SK-N-SH (cell line): ENCODE data around the gene PRKCQ. TPM values are rescaled to one million over a fixed set of nuclear protein-coding genes. Genes with fewer than 3 reads are reported as not detected.

Experiments
- CTCF ChIA-PET: fragments of 300-600, 350-600 bp; formaldehyde crosslinking; extraction: SDS; loops from one replicate; lab custom pipeline; 2021; lab: Yijun Ruan, JAX
- POLR2A ChIA-PET: fragments of 350-600 bp; sonication (Branson Sonifier 250); formaldehyde crosslinking; extraction: SDS; loops from one replicate; lab custom pipeline; 2020; ENCODE audit warnings: antibody characterized with exemption, inconsistent platforms; lab: Yijun Ruan, JAX
- DNase-seq: peaks from one replicate; pipeline ENCODE4 v3.0.0; 2012
- H2AFZ ChIP-seq: fragments of 200-600 bp; sonication (generic); 2 replicates; pipeline ENCODE4 v1.8.1; 2016; ENCODE audit warnings: antibody characterized with exemption, mild to moderate bottlenecking, low read depth
- H3F3A ChIP-seq: fragments of 200-600 bp; sonication (generic); replicated peaks from 2 replicates; pipeline ENCODE3; 2016; ENCODE audit warnings: antibody characterized with exemption, mild to moderate bottlenecking; ENCODE audit not compliant: insufficient read depth
- H3K27ac ChIP-seq, 2 experiments: fragments of 200-500 bp in 1 of 2; fragments of 200-600 bp in 1 of 2; sonication (Bioruptor generic) in 1 of 2; sonication (generic), shearing (Covaris generic) in 1 of 2; 2 replicates each; pipeline versions ENCODE4 v1.5.1 to v1.6.1; 2014 to 2016; ENCODE audit warnings: low read depth in 2 of 2, inconsistent platforms in 1 of 2, low read length in 1 of 2, mild to moderate bottlenecking in 1 of 2, mixed read lengths in 1 of 2
- H3K27me3 ChIP-seq: fragments of 200-600 bp; sonication (generic), shearing (Covaris generic); 2 replicates; pipeline ENCODE4 v1.6.1; 2016; ENCODE audit warnings: mixed run types; ENCODE audit not compliant: insufficient read depth
- H3K36me3 ChIP-seq, 2 experiments: fragments of 200-500 bp in 1 of 2; fragments of 200-600 bp in 1 of 2; sonication (Bioruptor generic) in 1 of 2; sonication (generic) in 1 of 2; replicated peaks in 1 of 2; 2 replicates each; pipeline versions ENCODE3 to v1.5.1; 2014 to 2016; ENCODE audit warnings: low read length in 1 of 2, mild to moderate bottlenecking in 1 of 2; ENCODE audit not compliant: insufficient read depth in 2 of 2, control insufficient read depth in 1 of 2
- H3K4me1 ChIP-seq, 2 experiments: fragments of 200-500 bp in 1 of 2; fragments of 200-600 bp in 1 of 2; sonication (Bioruptor generic) in 1 of 2; sonication (generic), shearing (Covaris generic) in 1 of 2; 2 replicates each; pipeline versions ENCODE4 v1.5.1 to v1.6.1; 2014 to 2016; ENCODE audit warnings: low read depth in 1 of 2, low read length in 1 of 2, mixed run types in 1 of 2; ENCODE audit not compliant: insufficient read depth in 2 of 2, control insufficient read depth in 1 of 2
- H3K4me2 ChIP-seq: fragments of 200-600 bp; sonication (generic), shearing (Covaris generic); 2 replicates; pipeline ENCODE4 v1.6.1; 2017; ENCODE audit warnings: mixed run types
- H3K4me3 ChIP-seq, 2 experiments: fragments of 200-500 bp in 1 of 2; fragments of 200-600 bp in 1 of 2; sonication (Bioruptor generic) in 1 of 2; sonication (generic), shearing (Covaris generic) in 1 of 2; 2 replicates each; pipeline versions ENCODE4 v1.5.1 to v1.8.1; 2014 to 2016; ENCODE audit warnings: low read depth in 2 of 2, inconsistent platforms in 1 of 2, low read length in 1 of 2, mild to moderate bottlenecking in 1 of 2, mixed read lengths in 1 of 2, moderate library complexity in 1 of 2
- H3K79me2 ChIP-seq: fragments of 200-600 bp; sonication (generic); 2 replicates; pipeline ENCODE4 v1.8.1; 2017; ENCODE audit warnings: mild to moderate bottlenecking; ENCODE audit not compliant: insufficient read depth
- H3K9ac ChIP-seq: fragments of 200-600 bp; sonication (generic); 2 replicates; pipeline ENCODE4 v1.6.1; 2017; ENCODE audit warnings: mixed run types
- H3K9me2 ChIP-seq: fragments of 200-600 bp; sonication (generic); 2 replicates; pipeline ENCODE4 v1.6.1; 2017; ENCODE audit warnings: mixed run types
- H3K9me3 ChIP-seq: fragments of 200-600 bp; sonication (generic); 2 replicates; pipeline ENCODE4 v1.6.1; 2017; ENCODE audit warnings: mixed run types, mild to moderate bottlenecking, moderate library complexity
- H4K20me1 ChIP-seq: fragments of 200-600 bp; sonication (generic); 2 replicates; pipeline ENCODE4 v1.6.1; 2017; ENCODE audit warnings: mild to moderate bottlenecking, mixed run types; ENCODE audit not compliant: insufficient read depth
- EZH2phosphoT487 ChIP-seq: fragments of 200-600 bp; sonication (generic); IDR thresholded peaks from 2 replicates; pipeline ENCODE4 v1.6.1; 2017; ENCODE audit warnings: low read depth, mixed run types, mild to moderate bottlenecking, antibody characterized with exemption, moderate library complexity, borderline replicate concordance
- FOSL2 ChIP-seq: IDR thresholded peaks from 2 replicates; pipeline ENCODE4 v1.4.0; 2012; ENCODE audit warnings: low read depth, mild to moderate bottlenecking, moderate library complexity, borderline replicate concordance
- FOXJ3 ChIP-seq: sonication (generic); formaldehyde crosslinking; IDR thresholded peaks from 2 replicates; pipeline ENCODE4 v1.5.1; 2020; ENCODE audit warnings: mild to moderate bottlenecking, missing genetic modification reagents
- GATA2 ChIP-seq: sonication (generic); formaldehyde crosslinking; IDR thresholded peaks from 2 replicates; pipeline ENCODE4 v1.5.0; 2020; ENCODE audit warnings: mild to moderate bottlenecking, missing genetic modification reagents
- NRF1 ChIP-seq: IDR thresholded peaks from 2 replicates; pipeline ENCODE4 v1.6.1; 2012; ENCODE audit warnings: low read depth, mild to moderate bottlenecking, low read length
- RCOR1 ChIP-seq: fragments of 150-350 bp; IDR thresholded peaks from 2 replicates; pipeline ENCODE4 v1.6.1; 2017; ENCODE audit warnings: antibody characterized with exemption, low read length
- REST ChIP-seq: IDR thresholded peaks from 2 replicates; pipeline ENCODE4 v1.6.1; 2012; ENCODE audit warnings: mild to moderate bottlenecking, low read depth, low read length, moderate library complexity
- SIN3A ChIP-seq: IDR thresholded peaks from 2 replicates; pipeline ENCODE4 v1.6.1; 2012; ENCODE audit warnings: low read depth, mild to moderate bottlenecking, low read length, moderate library complexity, borderline replicate concordance
- TAF1 ChIP-seq: IDR thresholded peaks from 2 replicates; pipeline ENCODE4 v1.6.1; 2012; ENCODE audit warnings: low read depth, mild to moderate bottlenecking, low read length, moderate library complexity, borderline replicate concordance
- TCF12 ChIP-seq: IDR thresholded peaks from 2 replicates; pipeline ENCODE4 v1.4.0; 2012
- YY1 ChIP-seq: IDR thresholded peaks from 2 replicates; pipeline ENCODE4 v1.4.0; 2012; ENCODE audit warnings: low read depth, mild to moderate bottlenecking
- ZBTB33 ChIP-seq: IDR thresholded peaks from 2 replicates; pipeline ENCODE4 v1.4.0; 2012; ENCODE audit warnings: low read depth, borderline replicate concordance
- WGBS: methylation state at CpG from one replicate; pipeline ENCODE4 v1.1.6; 2017; ENCODE audit warnings: low lambda C conversion rate; 5-methylcytosine and 5-hydroxymethylcytosine counted together
- polyA plus RNA-seq, 3 experiments: library from polyadenylated mRNA; depleted of rRNA; stranded (reverse); fragments of >200 nt; gene quantifications; 2 replicates each; pipeline ENCODE4 v1.2.3, GENCODE V29; 2012
- TF ChIP-seq, protein P1 (sequence below): fragments of 150-350 bp; IDR thresholded peaks from 2 replicates; pipeline ENCODE4 v1.6.1; 2017; ENCODE audit warnings: antibody characterized with exemption, low read length, low read depth, borderline replicate concordance

The PRKCQ gene
- polyA plus RNA-seq, 1 of the 3 experiments (the other 2 are of a cell fraction) = 0.18 TPM

GRCh38 chr10:6458814-6459213, 121.3 kb downstream of the PRKCQ start:
- Histone ChIP-seq H3K4me3 (no peak overlapping the region), H3K27me3 (no peaks in the 10 kb centered on the region), H3F3A (no peaks in the 10 kb centered on the region), H3K4me2 (no peak overlapping the region), H2AFZ (no peak overlapping the region), H3K9me2 (no peaks in the 10 kb centered on the region), H3K27ac (no peak overlapping the region), H3K9me3 (no peaks in the 10 kb centered on the region), H3K9ac (no peak overlapping the region), H4K20me1 (no peaks in the 10 kb centered on the region), H3K36me3 (no peaks in the 10 kb centered on the region), H3K4me1 (no peaks in the 10 kb centered on the region), H3K79me2 (no peaks in the 10 kb centered on the region)
- POLR2A ChIA-PET = no interaction called here
- no peak for DNase-seq
- TF ChIP-seq REST (no peak), SIN3A (no peak), ZBTB33 (no peak), GATA2 (CRISPR knock-in tag) (no peak), TAF1 (no peak), TCF12 (no peak), FOXJ3 (CRISPR knock-in tag) (no peak), YY1 (no peak), FOSL2 (no peak), RCOR1 (no peak), NRF1 (no peak), EZH2phosphoT487 (no peak)
- TF ChIP-seq, protein P1, sequence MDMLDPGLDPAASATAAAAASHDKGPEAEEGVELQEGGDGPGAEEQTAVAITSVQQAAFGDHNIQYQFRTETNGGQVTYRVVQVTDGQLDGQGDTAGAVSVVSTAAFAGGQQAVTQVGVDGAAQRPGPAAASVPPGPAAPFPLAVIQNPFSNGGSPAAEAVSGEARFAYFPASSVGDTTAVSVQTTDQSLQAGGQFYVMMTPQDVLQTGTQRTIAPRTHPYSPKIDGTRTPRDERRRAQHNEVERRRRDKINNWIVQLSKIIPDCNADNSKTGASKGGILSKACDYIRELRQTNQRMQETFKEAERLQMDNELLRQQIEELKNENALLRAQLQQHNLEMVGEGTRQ = no peak
- CTCF ChIA-PET = no interaction called here
- 17% methylated on average over 5 of the region's 5 CpGs for WGBS
